SIG-M5 (cell line): ENCODE measurements around the gene FABP3.
A peak's percentile ranks its signal among the peaks of the same experiment; 100 is the strongest.

Experiments used
- DNase-seq: peaks from one replicate; lab custom pipeline; 2025; lab: John Stamatoyannopoulos, UW

FABP3 gene

GRCh38 chr1:31373056-31373896 lies at the start of gene FABP3:
FABP3 (minus strand) TSS chr1:31373076; CDS start chr1:31373014, 62 bp downstream.
- no peak for DNase-seq

- no peak for DNase-seq
Observed at GRCh38 chr1:31421371-31422040, 48.6 kb upstream of the FABP3 start.

- no peak for DNase-seq
Observed at GRCh38 chr1:31420716-31421115, 47.8 kb upstream of the FABP3 start.

GRCh38 chr1:31418626-31419323 lies 45.9 kb upstream of the FABP3 start:
- DNase-seq: no peak

GRCh38 chr1:31417148-31417547 lies 44.3 kb upstream of the FABP3 start:
- no peak for DNase-seq

- DNase-seq: no peak
Observed at GRCh38 chr1:31416101-31416736, 43.3 kb upstream of the FABP3 start.

GRCh38 chr1:31415658-31416057 lies 42.8 kb upstream of the FABP3 start:
- DNase-seq: no peak

- no peak for DNase-seq
Observed at GRCh38 chr1:31414980-31415370, 42.1 kb upstream of the FABP3 start.

GRCh38 chr1:31413405-31414001 lies 40.6 kb upstream of the FABP3 start:
- DNase-seq: no peak

- no peak for DNase-seq
Observed at GRCh38 chr1:31412732-31413404, 40.0 kb upstream of the FABP3 start, which contains the start of gene SERINC2. SERINC2 (plus strand) TSS chr1:31413213; CDS start chr1:31413266, 53 bp downstream.

- no peak for DNase-seq
Observed at GRCh38 chr1:31412205-31412604, 39.3 kb upstream of the FABP3 start.

- no peak for DNase-seq
Observed at GRCh38 chr1:31410871-31411270, 38.0 kb upstream of the FABP3 start.

GRCh38 chr1:31409946-31410858 lies 37.3 kb upstream of the FABP3 start:
- DNase-seq: no peak

- DNase-seq: no peak
Observed at GRCh38 chr1:31408788-31409318, 36.0 kb upstream of the FABP3 start.

GRCh38 chr1:31407029-31407626 lies 34.3 kb upstream of the FABP3 start:
- no peak for DNase-seq

- no peak for DNase-seq
Observed at GRCh38 chr1:31405578-31406245, 32.8 kb upstream of the FABP3 start.

- DNase-seq: no peak
Observed at GRCh38 chr1:31401241-31401640, 28.4 kb upstream of the FABP3 start.

GRCh38 chr1:31400393-31400792 lies 27.5 kb upstream of the FABP3 start:
- peak; percentile 79 for DNase-seq

- no peak for DNase-seq
Observed at GRCh38 chr1:31399976-31400375, 27.1 kb upstream of the FABP3 start.
